ENCODE measurements around the gene ZNF22. TPM values are rescaled to one million over a fixed set of nuclear protein-coding genes. Genes with fewer than 3 reads are reported as not detected.

ZNF22 gene
- total RNA-seq, 1 donor from 2014 or later = 46.0 TPM

GRCh38 chr10:44982496-44982895, 18.2 kb upstream of the ZNF22 start:
- Mint-ChIP-seq H3K36me3 (ENCODE audit: insufficient read depth) (peaks cover 3% of the 10 kb centered on the region), H3K9me3 (ENCODE audit: low read depth) (no peaks in the 10 kb centered on the region), H3K4me1 (ENCODE audit: low read depth) (peaks cover 45% of the 10 kb centered on the region), H3K27ac (no peak overlapping the region), H3K27me3 (no peaks in the 10 kb centered on the region), H3K4me3 (ENCODE audit: low read depth) (no peak overlapping the region)
- no peak for DNase-seq (ENCODE audit: low spot score, unreplicated experiment)
- TF ChIP-seq CTCF (IDR thresholded peaks at IDR 0.05; ENCODE audit: unreplicated experiment) = no peak

- peaks cover 3% of the 10 kb centered on the region for H3K36me3 Mint-ChIP-seq (ENCODE audit: insufficient read depth)
- peaks cover 41% of the 10 kb centered on the region for H3K4me1 Mint-ChIP-seq (ENCODE audit: low read depth)
- H3K27me3 Mint-ChIP-seq = no peaks in the 10 kb centered on the region
- no peaks in the 10 kb centered on the region for H3K9me3 Mint-ChIP-seq (ENCODE audit: low read depth)
- no peak for TF ChIP-seq CTCF (IDR thresholded peaks at IDR 0.05; ENCODE audit: unreplicated experiment)
- H3K27ac Mint-ChIP-seq = no peak overlapping the region
- no peak overlapping the region for H3K4me3 Mint-ChIP-seq (ENCODE audit: low read depth)
- no peak for DNase-seq (ENCODE audit: low spot score, unreplicated experiment)
Observed at GRCh38 chr10:44983066-44983894, 17.4 kb upstream of the ZNF22 start.

- no peak for TF ChIP-seq CTCF (IDR thresholded peaks at IDR 0.05; ENCODE audit: unreplicated experiment)
- Mint-ChIP-seq H3K4me3 (ENCODE audit: low read depth) (no peak overlapping the region), H3K9me3 (ENCODE audit: low read depth) (no peaks in the 10 kb centered on the region), H3K4me1 (ENCODE audit: low read depth) (peaks cover 39% of the 10 kb centered on the region), H3K27me3 (no peaks in the 10 kb centered on the region), H3K27ac (no peak overlapping the region), H3K36me3 (ENCODE audit: insufficient read depth) (peaks cover 3% of the 10 kb centered on the region)
- DNase-seq (ENCODE audit: low spot score, unreplicated experiment) = no peak
Observed at GRCh38 chr10:44983895-44984278, 16.8 kb upstream of the ZNF22 start.

GRCh38 chr10:44984671-44985101, 16.0 kb upstream of the ZNF22 start:
- TF ChIP-seq CTCF (IDR thresholded peaks at IDR 0.05; ENCODE audit: unreplicated experiment) = no peak
- H3K27me3 Mint-ChIP-seq = no peaks in the 10 kb centered on the region
- DNase-seq (ENCODE audit: low spot score, unreplicated experiment) = no peak
- H3K4me3 Mint-ChIP-seq (ENCODE audit: low read depth) = no peak overlapping the region
- H3K36me3 Mint-ChIP-seq (ENCODE audit: insufficient read depth) = peaks cover 3% of the 10 kb centered on the region
- H3K27ac Mint-ChIP-seq = no peak overlapping the region
- no peaks in the 10 kb centered on the region for H3K9me3 Mint-ChIP-seq (ENCODE audit: low read depth)
- H3K4me1 Mint-ChIP-seq (ENCODE audit: low read depth) = peaks cover 39% of the 10 kb centered on the region

GRCh38 chr10:44985175-44985681, 15.5 kb upstream of the ZNF22 start:
- peaks cover 38% of the 10 kb centered on the region for H3K4me1 Mint-ChIP-seq (ENCODE audit: low read depth)
- no peaks in the 10 kb centered on the region for H3K9me3 Mint-ChIP-seq (ENCODE audit: low read depth)
- TF ChIP-seq CTCF (IDR thresholded peaks at IDR 0.05; ENCODE audit: unreplicated experiment) = no peak
- no peak for DNase-seq (ENCODE audit: low spot score, unreplicated experiment)
- H3K4me3 Mint-ChIP-seq (ENCODE audit: low read depth) = no peak overlapping the region
- peaks cover 3% of the 10 kb centered on the region for H3K36me3 Mint-ChIP-seq (ENCODE audit: insufficient read depth)
- no peaks in the 10 kb centered on the region for H3K27me3 Mint-ChIP-seq
- peak overlapping the region; percentile 39 for H3K27ac Mint-ChIP-seq

All from progenitor cell of endocrine pancreas (in vitro differentiated cells).